HG03025 (cell line): ENCODE data around the gene FOCAD.
A peak's percentile ranks its signal among the peaks of the same experiment; 100 is the strongest.

ENCODE experiments used
- ATAC-seq: cut with Tn5 transposase; IDR thresholded peaks from one replicate; pipeline ENCODE4 v1.9.1; 2021; ENCODE audit warnings: mild to moderate bottlenecking, moderate library complexity; ENCODE audit not compliant: unreplicated experiment, low FRiP score

FOCAD gene

DNA sequence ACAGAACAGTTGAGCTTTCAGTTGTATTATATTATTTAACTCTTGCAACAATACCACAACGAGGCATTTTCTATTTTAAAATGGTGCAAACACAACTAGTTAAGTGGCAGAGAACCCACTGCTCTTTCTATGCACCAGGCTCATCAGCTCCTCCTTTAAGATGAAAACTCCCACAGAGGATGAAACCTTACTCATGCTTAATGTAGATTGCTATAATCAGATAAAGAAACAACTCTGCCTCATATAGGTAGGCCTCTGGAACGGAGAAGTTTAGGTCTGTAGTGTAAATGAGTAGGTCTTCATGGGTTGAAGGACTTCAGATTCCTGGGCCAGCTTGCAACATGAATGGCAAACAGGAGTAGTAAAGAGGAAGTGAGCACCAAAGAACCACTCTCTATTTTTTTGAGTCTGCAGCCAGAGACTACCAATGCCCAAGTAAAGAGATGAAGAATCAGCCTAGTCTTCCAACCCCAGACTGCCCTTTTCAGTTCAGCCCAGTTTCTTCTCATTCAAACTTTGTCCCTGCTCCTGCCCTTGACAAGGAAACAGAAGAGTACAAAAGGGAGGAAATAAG is 313.5 kb downstream of the FOCAD start:
- ATAC-seq = peak; percentile 94

DNA sequence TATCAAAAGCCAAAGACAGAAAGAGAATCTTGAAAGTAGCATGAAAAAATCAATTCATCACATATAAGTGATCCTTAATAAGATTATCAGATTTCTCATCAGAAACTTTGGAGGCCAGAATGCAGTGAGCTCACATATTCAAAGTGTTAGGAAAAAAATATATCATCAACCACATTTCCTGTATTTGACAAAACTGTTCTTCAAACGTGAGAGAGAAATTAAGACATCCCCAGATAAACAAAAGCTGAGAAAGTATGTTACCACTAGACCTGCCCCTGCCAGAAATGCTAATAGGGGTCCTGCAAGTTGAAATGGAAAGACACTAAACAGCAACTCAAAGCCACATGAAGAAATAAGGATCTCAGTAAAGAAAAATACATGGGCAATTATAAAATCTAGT is 317.5 kb downstream of the FOCAD start:
- no peak for ATAC-seq

DNA sequence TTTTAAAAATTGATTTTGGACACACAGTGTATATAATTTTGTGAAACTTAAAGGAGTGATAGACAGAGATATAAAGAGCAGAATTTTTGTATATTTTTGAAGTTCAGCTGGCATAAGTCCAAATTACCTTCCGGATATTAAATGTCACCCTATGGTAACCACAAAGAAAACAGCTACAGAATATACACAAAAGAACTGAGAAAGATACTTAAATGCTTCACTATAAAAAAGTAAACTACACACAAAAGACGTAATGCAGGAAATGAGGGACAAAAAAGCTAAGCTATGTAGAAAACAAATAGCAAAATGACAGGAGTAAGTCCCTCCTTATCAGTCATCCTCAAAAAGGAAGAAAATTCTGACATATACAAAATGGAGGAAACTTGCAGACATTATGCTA is 318.0 kb downstream of the FOCAD start:
- no peak for ATAC-seq

DNA sequence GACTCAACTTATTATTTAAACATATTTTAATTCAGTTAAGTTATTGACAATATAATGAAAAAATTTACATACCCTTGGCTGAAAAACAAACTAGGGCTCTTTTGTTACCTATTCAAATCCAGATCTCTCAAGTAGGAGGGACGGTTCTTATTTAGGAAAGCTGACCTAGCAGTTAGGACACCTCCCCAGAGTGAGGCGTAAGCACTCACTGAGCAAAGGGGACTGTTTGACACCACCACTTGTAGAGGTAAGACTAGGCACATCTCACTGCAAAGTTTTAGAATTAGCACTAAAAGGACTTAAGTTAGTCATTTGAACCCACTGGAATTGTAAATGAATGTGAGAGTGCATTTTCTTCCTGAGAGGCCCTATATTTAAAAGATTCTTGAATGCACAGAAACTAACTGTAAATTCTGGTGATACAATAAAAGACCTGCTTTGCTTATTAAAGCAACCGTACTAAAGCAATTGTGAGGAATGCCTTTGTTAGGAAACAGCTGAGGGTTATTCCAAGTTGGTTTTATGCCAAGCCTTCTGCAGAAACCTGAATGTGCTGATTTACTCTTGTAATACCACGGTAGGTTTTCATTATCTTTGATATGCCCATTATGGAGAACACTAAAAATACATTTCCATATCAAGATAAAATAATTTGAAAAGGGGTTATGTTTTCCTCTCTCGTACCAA is 331.2 kb downstream of the FOCAD start:
- ATAC-seq = no peak

DNA sequence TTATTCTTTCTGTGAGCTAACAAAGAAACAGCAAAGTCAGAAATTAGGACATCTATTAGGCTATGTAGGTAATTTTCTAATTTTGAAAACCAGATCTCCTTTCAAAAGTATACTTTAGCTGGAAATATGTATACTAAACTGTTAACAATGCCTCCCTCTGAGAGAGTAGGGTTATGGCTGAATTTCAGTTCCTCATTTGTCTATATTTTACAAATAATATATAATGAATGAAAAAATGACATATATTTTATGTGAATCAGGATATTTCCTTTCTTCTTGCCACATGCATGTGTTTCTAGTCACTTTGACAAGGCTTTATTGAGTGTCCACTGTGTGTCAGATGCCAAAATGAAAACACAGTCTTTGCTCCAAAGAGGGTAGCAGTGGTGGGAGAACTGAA is 331.9 kb downstream of the FOCAD start:
- no peak for ATAC-seq

DNA sequence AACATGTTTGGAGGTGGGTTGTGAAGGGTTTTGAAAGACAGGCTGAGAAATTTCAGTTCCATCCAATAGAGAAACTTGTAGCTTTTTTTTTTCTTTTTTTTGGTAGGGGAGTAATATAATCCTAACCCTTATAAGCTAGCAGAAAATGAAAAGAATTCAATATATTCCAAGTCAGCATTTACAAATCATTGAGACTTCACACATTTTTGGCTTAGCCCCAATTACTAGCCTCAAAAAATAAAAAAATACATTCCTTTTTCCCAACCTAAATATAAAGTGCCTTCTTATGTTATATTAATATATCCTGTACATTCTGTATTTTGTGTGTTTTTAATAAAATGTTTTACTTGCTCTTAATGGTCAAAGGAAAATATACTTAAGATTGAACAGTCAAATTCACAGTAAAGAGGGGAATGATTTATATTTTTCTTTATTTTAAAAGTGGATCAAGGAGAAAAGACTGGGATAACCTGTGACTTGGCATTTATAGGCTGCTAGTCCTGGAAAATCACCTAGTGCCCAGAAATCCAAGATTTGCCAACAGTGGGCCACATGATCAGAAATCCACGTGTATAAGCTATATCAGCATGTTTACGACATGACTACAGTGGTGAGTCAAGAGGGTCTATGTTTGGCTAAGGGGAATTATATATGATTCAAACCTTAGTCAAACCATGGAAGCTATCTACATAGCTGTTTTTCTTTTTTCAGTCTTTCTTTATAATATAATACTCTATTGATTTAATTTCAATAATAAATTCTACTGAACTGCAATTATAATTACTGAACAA is 332.8 kb downstream of the FOCAD start:
- no peak for ATAC-seq

DNA sequence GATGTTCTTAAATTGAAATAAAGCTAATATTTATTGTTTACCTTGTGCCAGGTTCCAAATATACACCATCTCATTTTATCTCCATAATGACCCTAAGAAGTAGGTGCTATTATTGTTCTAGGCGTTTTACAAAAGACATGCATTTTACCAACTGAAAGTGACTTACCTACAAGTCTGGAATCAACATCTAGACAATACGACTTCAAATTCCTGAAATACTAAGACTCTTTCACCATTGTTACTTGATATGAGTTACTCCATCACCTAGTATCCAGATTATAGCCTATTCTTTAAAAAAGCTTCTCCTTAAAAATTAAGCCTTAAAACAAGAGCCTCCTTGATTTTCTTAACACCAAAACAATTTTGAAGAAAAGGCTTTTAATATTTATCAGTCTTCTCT is 334.1 kb downstream of the FOCAD start:
- ATAC-seq = no peak

DNA sequence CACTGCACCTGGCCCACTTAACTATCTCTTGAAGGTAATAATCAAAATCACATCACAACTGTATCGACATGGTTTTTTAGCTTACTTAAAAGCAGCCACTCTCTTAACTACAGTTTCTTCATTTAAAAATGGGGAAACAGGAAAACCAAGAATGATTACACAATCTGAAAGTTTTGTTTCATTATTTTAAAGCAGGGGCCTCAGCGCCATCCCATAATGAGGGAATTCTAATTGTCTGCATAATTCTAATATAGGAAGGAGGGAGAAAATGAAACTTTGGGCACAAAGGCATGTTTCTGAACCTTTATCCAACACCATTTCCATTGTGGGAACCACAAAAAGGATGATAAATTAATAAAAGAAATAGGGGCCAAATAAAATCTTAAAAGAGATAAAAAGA is 339.8 kb downstream of the FOCAD start:
- no peak for ATAC-seq

DNA sequence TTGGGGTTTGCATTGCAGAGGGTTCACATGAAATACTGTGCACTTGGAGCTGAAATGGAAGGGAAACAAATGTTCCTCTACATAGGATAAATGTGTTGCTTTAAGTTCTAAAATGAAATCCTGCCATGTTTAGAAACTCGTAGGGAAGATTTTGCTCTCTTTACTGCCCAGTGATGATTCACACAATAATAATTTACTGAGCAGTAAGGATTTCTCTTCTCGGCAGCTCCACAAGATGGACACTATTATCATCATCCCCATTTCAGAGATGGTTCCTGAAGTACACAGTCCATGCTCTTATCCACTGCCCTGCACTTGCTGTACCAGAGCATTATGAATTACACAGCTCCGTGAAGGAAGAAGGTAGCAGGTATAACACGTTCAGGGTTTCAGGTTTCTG is 343.2 kb downstream of the FOCAD start:
- no peak for ATAC-seq

DNA sequence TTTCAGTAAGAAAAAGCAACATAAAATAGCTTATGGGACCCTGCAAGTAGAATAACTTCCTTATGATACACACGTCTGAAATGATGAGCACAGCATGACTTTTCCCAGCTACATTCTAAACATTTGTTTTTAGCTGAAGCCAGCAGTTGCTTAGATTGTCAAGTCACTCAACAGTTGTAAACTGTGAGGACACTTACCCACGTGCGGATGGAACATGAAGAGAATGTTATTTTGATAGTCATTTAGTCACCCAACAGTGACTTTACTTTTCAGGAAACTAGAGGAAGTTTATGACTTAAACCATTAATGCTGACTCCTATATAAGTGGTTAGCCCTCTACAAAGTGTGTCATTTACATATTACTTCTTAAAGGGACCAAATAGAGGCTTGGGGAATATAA is 344.4 kb downstream of the FOCAD start:
- ATAC-seq = no peak

DNA sequence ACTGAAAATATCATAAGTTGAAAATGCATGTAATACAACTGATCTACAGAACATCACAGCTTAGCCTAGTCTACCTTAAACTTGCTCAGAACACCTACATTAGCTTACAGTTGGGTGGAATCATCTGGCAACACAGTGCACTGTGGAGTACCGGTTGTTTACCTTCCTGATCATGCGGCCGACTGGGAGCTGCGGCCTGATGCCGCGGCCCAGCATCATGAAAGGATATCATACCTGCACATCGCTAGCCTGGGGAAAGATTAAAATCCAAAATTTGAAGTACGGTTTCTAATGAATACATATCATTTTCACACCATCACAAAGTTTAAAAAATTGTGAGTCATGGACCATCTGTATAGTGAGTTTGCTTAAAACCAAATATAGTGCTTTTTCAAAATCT is 345.6 kb downstream of the FOCAD start:
- no peak for ATAC-seq

DNA sequence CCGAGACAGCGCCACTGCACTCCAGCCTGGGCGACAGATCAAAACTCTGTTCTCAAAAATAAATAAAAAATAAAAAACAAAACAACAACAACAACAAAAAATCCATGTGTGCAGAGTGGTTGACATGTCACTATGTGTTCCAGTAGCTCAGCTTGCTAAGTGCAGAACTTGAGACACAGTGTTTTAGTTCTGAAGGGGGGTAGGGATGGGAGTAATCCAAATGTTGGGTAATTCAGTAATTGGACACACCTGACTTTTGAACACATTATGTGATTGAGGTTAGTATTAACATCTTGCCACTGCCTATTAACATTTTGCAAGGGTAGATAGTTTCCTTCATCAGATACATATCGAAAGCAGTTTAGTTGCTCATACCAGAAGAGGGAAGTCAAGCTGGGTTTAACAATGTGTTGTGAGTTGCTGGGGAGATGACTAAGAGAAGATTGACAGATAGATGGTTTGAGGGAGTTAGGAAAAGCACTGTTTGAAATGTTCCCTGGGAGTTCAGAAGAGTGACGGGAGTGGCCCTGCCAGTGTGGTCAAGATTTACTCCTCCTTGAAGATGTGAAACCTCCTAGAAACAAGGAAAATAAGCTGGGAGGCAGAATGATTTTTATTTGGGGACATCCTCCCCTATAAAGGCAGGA is 346.5 kb downstream of the FOCAD start:
- peak; percentile 84 for ATAC-seq

DNA sequence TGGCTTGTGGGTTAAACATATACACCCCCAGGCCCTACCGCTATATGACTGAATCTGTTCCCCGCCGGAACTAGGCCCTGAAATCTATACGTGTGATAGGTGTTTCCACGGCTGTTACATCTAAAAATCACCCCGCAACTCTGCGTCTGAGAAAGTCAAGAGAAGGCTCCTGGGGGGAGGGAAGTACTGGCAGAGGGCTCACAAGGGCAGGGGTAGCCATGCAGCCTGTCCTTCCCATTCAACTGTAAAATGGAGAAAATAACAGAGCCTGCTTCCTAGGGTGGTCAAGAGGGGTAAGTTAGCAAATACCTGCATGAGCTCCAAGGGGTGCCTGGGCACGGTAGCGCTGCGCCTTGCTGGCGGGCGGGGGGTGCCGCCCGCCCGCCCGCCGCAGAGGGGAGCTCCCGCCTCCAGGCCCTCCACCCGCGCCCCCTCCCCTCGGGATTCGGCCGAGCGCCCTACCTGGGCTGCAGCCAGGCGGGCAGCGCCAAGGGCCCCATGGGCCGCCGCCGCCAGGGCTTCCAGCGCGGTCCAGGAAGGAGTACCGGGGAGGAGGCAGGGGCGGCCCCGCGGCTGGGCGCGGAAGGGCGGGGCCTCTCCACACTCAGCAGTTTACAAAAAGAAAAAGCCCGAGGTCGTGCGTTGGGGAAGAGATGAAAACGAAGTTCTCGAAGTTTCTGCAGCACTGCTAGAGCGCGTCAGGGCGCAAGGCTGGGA is 347.2 kb downstream of the FOCAD start, which contains the start of gene HACD4:
Gene HACD4, minus strand, starts transcription at position 550 of the 717 bp plus-strand sequence. Its CDS starts 50 bp downstream, at position 500.
- ATAC-seq = peak; percentile 85

DNA sequence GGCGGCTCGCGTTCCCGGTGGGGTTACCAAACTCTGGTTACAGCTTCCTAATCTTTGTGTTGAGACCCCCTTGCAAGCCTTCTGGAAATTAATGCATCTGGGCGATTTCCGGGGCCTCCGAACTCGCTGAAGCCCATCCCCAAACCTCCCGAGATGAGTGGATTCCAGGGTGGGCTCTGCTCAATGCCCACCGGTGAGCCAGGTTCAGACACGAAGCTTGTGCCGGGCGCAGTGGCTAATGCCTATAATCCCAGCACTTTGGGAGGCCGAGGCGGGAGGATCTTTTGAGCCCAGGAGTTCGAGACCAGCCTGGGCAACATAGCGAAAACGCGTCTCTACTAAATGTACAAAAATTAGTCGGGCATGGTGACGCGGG is 347.7 kb downstream of the FOCAD start:
- ATAC-seq = no peak

DNA sequence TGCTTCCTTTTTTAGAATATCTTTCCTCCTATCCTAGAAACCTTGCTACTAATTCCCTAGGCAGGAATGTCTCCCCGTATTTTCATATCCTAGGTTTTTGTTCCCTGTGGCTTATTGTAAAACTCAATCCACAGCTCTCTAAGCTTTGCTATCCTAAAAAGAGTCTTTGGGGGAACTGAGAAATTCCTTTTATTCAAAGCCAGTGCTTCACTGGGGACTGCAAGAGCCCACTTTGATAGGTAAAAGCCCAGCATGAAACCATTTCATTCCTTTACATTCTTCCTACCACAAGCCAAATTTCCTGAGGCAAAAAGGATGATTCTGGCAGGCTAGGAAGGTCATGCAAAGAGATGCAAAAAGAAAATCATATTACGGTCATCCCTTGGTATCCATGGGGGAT is 353.2 kb downstream of the FOCAD start:
- ATAC-seq = no peak

DNA sequence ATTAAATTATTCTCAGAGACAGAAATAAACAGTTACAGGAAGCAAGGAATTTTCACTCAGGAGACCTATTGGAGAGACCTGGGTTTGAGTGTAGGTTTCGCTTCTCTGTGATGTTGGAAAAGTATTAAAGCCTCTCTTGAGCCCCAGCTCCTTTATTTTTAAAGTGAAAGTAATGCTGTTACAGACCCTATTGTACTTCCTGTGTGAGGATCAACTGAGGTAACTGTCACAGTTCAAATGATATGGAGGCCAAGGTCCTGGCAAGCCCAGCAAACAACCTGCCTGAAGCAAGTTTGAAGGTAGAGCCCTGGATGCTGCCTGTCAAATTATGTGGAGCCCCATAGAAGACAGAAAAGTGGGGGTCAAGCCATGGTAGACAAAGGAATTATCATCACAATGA is 355.2 kb downstream of the FOCAD start:
- no peak for ATAC-seq

DNA sequence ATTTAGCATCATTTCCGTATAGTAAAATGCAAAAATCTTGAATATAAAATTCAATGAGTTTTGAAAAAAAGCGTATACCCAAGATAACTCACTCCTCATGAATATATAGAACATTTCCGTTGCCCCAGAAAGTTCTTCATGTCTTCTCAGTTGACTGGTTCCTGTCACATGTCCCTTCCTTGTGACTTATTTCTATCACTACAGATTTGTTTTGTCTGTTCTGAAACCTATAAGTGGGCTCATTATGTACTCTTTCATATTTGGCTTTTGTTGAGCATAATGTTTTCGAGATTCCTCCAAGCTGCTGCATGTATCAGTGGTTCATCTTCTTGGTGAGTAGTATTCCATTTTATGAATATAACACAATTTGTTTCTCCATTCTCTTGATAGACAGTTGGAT is 358.4 kb downstream of the FOCAD start:
- ATAC-seq = no peak

DNA sequence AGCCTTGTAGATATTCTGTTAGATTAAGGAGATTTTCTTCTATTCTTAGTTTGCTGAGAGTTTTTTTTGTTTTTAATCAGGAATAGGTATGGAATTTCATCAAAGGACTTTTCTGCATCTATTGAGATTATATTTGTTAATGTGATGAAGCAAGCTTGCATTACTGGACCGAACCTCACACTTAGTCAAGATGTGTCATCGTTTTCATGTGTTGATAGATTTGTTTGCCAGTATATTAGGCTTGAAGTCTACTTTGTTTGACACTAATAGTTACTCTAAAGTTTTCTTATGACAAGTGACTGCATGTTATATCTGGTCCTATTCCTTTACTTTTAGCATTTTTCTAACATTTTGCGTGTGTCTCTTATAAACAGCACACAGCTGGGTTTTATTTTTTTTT is 359.8 kb downstream of the FOCAD start:
- ATAC-seq = no peak
